Stimulated activated CD8-positive, alpha-beta memory T cell treated with anti-CD3 and anti-CD28 coated beads, Interleukin-2, amount 100 ng/mL, for 48 hours (primary cell): ENCODE measurements around the gene KIZ.

Experiments
- DNase-seq, 2 donors: peaks; one replicate each; pipeline ENCODE4 v3.0.0-alpha.2; 2020; ENCODE audit warnings: low read depth in 2 of 2

Gene KIZ

GRCh38 chr20:21177767-21178166 is 51.9 kb downstream of the KIZ start:
- no peak for DNase-seq

DNA sequence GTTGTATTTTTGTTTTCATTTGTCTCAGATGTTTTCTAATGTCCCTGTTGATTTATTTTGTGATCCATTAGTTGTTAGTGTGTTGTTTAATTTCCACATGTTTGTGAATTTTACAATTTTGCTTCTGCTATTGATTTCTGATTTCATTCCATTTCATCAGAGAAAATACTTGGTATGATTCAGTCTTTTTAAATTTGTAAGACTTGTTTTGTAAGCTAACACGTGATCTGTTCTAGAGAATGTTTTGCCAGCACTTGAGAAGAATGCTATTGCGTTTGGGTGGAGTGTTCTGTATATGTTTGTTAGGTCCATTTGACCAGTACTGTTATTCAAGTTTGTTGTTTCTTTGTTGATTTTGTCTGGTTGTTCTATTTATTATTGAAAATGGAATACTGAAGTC is 53.9 kb downstream of the KIZ start:
- no peak for DNase-seq

GRCh38 chr20:21180248-21180647 is 54.4 kb downstream of the KIZ start:
- DNase-seq = no peak

DNA sequence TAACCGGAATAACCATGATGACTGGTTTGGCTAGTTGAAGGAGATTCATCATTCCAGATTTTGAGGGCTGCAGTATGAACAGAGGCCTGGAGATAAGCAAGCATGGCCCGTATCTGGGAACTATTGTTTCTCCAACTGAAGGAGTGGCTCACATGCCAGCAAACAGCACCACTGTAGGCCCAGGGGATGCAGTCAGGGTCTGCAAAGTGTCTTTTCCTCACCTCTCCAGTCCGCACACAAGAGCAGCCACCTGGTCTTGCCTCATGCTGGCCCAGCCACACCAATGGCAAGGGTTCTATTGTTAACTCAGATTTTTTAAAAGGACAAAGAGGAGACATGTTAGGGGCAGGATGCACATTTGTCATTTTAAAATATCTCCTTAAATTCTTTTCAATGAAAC is 55.1 kb downstream of the KIZ start:
- no peak for DNase-seq

DNA sequence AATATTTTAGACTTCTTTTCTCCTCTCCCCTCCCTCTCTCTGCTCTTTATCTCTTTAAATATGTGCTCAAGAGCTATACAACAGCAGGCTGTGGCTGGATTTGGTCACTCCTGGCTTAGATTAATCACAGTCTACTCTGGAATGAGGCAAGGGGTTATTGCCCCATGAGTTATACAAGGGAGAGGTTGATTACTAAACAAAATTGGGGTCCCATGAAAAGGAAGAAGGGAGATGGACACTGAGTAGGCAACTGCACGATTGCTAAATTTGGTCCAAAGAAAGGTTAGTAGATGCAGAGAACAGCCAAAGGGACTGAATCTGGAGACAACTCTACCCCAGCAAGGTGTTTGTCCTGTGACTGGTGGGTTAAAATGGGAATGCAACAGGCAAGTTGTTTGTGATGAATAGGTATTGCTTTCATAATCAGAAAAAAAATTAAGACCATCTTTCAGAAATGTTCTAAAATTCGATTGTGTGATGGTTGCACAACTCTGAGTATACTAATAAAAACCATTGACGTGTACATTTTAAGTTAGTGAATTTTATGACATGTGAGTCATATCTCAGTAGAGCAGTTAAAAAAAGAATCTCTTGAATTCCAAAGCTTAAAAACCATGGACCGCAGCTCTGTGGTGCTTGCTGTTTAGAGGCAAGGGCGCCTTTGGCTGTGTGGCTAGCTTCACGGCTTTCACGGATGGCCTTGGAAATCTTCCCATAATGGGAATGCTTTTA is 57.1 kb downstream of the KIZ start:
- DNase-seq = no peak

GRCh38 chr20:21183722-21184121 is 57.8 kb downstream of the KIZ start:
- no peak for DNase-seq

DNA sequence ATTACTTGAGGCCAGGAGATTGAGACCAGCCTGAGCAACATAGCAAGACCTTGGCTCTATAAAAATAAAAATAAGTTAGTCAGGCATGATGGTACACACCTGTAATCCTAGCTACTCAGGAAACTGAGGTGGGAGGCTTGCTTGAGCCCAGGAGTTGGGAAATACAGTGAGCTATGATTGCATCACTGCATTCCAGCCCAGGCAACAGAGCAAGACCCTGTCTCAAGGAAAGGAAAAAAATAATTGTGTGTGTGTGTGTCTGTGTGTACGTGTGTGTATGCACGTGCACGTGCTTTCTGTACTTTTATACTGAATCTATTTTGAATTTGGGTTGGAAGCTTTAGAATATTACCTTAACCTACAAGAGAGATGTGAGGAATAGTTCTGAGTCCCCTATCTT is 58.9 kb downstream of the KIZ start:
- DNase-seq = no peak

DNA sequence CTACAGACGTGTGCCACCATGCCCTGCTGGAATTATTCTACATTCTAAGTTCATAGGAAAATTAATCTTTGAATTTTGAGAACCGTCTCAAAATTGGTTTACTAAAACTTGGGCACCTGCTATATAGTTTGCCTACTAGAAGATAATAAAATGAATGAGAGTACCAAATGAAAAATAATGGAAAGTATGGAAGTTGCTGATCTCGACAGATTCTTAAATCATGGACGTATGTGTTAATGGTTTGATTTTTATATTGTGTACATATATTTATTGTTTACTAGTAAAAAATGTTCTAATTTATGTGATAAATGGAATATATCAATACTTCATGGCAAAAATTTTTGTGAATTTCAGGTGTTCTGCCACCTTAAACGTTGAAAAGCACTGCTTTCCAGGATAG is 60.0 kb downstream of the KIZ start:
- no peak for DNase-seq

GRCh38 chr20:21189761-21190523 is 64.1 kb downstream of the KIZ start:
- no peak for DNase-seq

DNA sequence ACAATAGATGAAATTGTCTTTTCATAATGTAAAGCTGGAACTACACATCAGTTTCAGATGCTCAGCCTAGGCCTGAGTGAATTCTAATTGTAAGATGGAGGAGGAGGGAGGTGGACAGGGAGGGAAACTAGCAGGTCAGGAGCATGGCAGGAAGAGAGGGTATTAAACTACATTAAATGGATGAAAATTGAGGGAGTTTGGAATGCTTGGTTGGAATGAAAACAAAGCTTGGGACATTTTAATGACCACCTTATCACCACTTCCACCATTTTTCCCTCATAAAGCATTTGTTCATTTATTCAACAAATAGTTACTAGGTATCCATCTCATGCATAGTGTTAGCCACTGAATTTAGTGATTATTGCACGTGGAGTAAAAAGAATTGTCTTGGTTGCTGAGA is 65.0 kb downstream of the KIZ start:
- no peak for DNase-seq

GRCh38 chr20:21191839-21192238 is 66.0 kb downstream of the KIZ start:
- DNase-seq = no peak

DNA sequence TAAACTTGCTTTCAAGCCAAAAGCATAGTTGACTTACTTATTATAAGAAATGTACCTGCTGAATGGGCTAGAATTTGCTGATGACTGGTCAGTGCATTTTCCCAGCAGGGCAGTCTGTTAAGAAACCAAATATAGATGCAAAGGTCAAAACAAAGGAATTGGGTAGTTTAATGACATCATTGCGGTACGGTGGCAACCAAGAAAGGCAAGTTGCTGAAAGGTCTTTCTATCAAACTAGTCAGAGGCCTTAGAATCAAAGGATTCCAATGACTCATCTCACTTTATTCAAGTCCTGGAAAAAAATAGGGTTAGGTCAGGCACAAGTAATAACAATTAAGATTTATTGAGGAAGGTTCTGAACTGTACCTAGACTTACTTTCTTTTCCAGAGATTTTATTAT is 76.4 kb downstream of the KIZ start:
- DNase-seq = no peak

GRCh38 chr20:21203088-21203656 is 77.3 kb downstream of the KIZ start:
- DNase-seq = no peak

DNA sequence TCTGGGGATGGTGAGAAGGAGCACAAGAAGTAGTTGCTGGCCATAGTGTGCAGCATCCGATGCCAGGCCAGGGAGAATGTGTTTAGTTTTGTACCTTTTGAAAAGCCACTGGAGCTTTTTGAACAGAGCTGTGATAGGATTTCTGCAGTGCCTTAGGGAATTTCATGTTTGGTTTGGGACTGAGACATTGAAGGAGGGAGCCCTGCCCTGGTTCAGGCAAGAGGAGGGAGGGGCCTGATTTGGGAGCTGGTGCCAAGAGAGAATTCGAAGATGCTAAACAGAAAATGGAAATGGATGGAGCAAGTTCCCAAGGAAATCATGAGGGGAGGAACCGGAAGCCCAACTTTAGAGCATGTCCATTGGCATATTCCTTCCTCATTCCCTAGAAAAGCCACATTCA is 80.7 kb downstream of the KIZ start:
- no peak for DNase-seq

GRCh38 chr20:21208999-21209398 is 83.1 kb downstream of the KIZ start:
- no peak for DNase-seq

GRCh38 chr20:21209668-21210067 is 83.8 kb downstream of the KIZ start:
- no peak for DNase-seq

- no peak for DNase-seq
Measured at GRCh38 chr20:21213691-21214090, 87.8 kb downstream of the KIZ start.

GRCh38 chr20:21214431-21214830 is 88.5 kb downstream of the KIZ start:
- no peak for DNase-seq

DNA sequence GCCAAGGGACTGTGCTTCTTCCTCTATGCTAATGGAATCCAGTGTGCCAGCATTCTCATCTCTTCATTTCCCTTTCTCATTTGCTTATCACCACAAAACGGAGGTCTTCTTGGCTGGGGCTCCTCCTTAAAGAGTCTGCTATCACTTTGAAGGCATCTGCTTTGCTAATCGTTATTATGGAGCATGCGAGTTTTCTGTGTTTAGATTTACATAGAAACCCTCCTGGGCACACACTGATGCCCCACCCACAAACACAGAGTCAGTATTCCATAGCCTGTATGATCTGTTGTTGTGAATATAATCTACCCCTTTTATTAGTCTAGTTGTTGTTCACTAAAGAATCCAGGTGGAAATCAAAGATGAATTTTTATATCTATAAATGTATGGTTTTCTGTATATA is 93.8 kb downstream of the KIZ start:
- DNase-seq = no peak

DNA sequence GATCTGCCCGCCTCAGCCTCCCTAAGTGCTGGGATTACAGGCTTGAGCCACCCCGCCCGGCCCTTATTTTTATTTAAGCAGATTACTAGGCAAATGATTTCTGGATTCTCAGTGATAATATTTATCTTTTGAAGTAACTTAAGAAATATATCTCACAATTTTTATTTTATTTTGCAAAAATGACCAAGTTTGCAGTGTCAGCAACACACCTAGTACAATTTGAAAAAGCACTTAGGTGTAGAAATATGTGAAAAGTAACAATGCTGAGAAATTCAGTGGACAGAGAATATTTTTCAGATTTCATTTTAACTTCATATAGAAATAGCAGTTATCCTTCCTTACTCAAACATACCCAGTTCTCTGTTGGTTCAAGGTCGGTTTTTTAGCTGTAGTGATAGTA is 98.3 kb downstream of the KIZ start:
- no peak for DNase-seq

GRCh38 chr20:21225215-21225947 is 99.5 kb downstream of the KIZ start:
- DNase-seq = no peak

GRCh38 chr20:21228511-21228910 is 102.6 kb downstream of the KIZ start:
- DNase-seq = no peak

GRCh38 chr20:21229163-21229562 is 103.3 kb downstream of the KIZ start:
- no peak for DNase-seq
